Measurements from ENCODE around the gene RHAG. TPM values are rescaled to one million over a fixed set of nuclear protein-coding genes. Genes with fewer than 3 reads are reported as not detected.
"Not testable (repeated sequence)": the region's sequence is repeated elsewhere in the genome, so short reads cannot be mapped to it uniquely, and the experiment has no call there.

Gene RHAG
- total RNA-seq, 1 donor from 2014 or later, result not detected

DNA sequence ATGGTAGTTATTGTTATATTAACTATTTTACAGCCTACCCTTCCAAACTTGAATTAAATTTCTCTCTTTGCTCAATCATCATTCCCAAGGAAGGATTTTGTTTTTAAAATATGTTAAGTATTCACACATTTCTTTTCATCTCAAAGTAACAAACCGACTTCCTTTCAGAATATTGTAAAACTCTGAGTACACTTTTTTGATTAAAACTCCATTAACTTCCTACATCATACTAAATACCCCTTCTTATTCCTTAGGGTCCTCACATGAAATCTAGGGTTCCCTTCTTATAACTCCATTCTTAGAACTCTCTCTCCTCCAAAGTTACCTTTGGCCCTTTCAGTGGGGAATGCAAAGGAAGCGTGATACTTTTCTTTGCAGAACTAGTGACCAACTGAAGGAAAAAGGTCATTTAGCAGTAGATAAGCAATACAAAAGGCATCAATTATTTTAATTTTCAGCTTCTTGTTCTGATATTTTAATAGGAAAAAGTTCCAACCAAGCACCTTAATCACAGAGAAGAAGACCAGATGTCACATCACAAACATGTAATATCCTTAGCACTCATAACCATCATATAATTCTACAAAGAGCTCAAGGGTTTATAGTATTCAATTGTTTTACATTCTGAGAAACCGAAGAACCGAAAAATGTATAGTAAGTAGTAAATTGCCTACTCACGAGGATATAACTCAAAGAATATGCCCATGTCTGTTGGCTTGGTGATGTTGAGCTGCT lies 494 bp downstream of the RHAG start:
- no peak for DNase-seq (ENCODE audit: low read depth)

GRCh38 chr6:49635480-49635879 lies 1.2 kb downstream of the RHAG start:
- no peak for DNase-seq (ENCODE audit: low read depth)

- DNase-seq (ENCODE audit: low read depth), result no peak
These were observed 1.8 kb downstream of the RHAG start for GRCh38 chr6:49634836-49635218.

DNA sequence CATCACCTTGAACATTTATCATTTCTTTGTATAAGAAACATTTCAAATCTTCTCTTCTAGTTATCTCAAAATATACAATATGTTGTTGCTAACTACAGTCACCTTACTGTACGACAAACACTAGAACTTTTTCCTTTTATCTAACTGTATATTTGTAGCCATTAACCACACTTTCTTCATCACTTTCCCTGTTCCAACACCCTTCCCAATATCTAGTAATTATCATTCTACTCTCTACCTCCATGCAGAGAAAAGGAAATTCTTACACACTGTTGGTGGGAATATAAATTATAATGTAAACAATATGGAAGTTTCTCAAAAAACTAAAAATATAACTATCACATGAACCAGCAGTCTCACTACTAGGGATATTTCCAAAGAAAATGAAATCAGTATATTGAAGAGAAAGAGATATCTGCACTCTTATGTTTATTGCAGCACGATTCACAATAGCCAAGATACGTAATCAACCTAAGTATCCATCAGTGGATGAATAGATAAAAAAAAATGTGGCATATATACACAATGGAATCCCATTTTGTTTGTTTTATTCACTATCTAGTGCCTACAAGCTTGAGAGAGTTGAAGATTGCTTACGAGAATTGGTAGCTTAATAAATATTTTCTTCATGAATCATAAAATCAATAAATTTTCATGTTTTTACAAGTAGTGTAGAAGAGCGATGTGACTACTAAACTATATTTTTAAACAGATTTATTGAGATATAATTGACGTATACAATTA lies 2.4 kb downstream of the RHAG start:
- DNase-seq (ENCODE audit: low read depth), result no peak

DNA sequence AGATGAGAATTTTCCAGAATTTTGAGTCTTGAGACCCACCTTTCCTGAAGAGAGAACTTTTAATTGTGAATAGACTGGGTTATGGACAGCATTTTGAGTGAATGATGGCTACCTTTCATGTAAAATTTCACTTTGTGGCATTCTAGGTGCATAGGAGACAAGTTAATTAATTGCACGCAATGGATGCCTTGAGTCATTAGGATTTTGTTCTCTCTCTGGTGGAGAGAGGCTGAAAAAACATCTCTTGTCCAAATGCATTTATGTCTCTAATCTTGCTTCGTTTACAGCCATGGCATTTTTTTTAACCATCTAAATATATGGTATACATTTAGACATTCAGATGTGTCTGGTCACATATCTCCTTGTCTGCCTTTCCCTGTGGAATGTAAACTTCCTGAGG lies 3.1 kb downstream of the RHAG start:
- no peak for DNase-seq (ENCODE audit: low read depth)

DNA sequence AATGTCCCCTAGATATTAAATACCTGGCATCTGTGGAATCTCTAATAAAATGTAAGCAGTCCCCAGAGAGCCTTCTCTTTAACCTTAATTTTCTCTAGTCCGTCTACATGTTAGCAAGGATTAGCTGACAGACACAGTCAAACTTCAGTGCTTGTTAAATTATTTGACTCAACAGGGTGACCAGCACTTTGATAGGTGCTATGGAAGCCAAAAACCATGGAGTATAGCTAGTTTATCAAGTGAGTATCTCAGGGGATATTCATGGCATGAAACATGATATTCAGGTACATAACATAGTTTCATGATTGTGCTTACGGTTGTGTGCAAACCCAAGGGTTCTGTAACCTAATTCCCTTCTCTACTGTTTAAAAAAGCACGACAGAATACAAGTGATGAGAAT lies 3.9 kb downstream of the RHAG start:
- no peak for DNase-seq (ENCODE audit: low read depth)

GRCh38 chr6:49629485-49630088 lies 7.1 kb downstream of the RHAG start:
- DNase-seq (ENCODE audit: low read depth), result not testable (repeated sequence)

DNA sequence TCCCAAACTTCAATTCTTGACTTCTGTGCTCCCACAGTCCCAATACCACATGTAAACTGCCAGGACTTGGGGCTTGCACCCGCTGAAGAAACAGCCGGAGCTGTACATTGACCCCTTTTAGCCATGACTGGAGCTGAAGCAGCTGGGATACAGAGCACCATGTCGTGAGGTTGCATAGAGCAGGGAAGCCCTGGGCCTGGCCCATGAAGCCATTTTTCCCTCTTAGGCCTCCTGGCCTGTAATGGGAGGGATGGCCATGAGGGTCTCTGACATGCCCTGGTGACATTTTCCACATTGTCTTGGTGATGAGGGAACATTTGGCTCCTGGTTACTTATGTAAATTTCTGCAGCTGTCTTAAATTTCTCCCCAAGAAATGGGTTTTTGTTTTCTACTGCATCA lies 9.8 kb downstream of the RHAG start:
- no peak for DNase-seq (ENCODE audit: low read depth)

DNA sequence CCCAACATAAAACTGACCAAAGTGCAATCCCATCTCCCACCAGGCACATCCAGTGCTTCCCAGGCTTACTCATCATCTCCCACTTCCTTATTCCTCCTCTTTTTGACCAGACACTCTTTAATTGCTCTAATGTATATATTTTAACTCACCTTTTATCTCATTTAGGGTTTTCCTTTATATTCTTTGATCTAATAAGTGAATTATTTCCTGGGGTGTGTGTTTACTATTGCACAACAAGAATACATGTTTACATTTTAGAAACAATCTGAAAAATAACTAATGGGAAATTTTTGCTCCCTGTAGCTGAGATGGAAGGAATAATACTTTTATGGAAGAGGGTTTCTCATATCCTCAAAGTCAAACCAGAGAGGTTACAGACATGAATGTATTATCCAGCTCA lies 18.4 kb downstream of the RHAG start:
- no peak for DNase-seq (ENCODE audit: low read depth)

- not testable (repeated sequence) for DNase-seq (ENCODE audit: low read depth)
These were observed 22.5 kb downstream of the RHAG start for GRCh38 chr6:49614144-49614543.

DNA sequence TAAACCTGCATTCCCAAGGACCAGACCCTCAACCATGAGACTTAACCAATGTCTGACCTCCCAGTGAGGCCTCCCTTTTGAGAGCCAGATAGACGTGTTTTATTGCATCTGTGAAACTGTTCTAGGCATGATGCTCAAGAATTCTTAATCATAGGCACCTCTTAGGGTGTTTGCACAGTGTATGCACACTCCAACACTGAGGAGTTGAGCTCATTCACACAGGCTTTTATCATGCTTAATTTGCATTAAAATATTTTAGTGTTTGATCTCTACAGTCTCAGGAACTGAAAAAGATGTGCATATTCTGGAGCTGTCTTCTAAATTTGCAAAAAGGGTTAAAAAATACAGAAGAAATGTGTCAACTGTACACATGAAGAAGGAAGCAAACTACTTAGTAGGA lies 27.4 kb downstream of the RHAG start:
- no peak for DNase-seq (ENCODE audit: low read depth)

DNA sequence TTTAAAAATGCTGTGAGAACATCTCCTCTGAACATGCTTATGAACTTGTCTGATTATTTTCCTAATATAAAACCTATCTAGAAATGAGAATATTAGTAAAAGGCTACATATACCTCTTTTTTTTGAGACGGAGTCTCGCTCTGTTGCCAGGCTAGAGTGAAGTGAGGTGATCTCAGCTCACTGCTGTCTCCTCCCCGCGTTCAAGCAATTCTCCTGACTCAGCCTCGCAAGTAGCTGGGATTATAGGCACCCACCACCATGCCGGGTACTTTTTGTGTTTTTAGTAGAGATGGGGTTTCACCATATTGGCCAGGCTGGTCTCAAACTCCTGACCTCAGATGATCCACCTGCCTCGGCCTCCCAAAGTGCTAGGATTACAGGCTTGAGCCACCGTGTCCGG lies 28.4 kb downstream of the RHAG start:
- DNase-seq (ENCODE audit: low read depth), result not testable (repeated sequence)

DNA sequence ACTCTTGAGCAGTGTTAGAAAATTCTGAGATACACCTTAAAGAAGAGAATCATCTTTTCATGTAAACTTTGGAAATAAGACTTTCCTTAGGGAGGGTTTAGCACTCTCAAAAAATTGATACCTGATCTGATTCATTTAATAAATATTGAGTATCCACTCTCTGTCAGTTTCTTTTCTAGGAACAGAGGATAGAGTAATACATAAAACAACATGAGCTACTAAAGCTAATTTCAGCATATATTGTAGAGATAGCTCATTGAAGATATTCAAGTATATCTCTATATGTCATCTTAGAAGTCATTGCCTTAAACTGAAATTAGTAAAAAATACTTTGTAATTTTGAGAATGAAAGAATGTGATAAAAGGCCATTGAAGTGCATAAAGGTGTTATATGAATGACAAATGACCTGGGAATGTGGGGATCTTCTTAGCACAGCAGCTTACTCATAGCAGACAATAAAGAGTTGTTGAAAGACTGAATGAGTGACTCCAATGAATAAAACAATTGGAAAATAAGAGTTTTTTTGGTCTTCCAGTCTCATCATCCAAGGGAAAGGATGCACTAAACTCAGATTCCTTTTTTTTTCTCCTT lies 29.2 kb downstream of the RHAG start:
- no peak for DNase-seq (ENCODE audit: low read depth)

GRCh38 chr6:49606721-49607390 lies 29.8 kb downstream of the RHAG start:
- DNase-seq (ENCODE audit: low read depth), result peak; percentile 96

DNA sequence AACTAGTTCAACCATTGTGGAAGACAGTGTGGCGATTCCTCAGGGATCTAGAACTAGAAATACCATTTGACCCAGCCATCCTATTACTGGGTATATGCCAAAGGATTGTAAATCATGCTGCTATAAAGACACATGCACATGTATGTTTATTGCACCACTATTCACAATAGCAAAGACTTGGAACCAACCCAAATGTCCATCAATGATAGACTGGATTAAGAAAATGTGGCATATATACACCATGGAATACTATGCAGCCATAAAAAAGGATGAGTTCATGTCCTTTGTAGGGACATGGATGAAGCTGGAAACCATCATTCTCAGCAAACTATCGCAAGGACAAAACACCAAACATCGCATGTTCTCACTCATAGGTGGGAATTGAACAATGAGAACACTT lies 32.6 kb downstream of the RHAG start:
- not testable (repeated sequence) for DNase-seq (ENCODE audit: low read depth)

DNA sequence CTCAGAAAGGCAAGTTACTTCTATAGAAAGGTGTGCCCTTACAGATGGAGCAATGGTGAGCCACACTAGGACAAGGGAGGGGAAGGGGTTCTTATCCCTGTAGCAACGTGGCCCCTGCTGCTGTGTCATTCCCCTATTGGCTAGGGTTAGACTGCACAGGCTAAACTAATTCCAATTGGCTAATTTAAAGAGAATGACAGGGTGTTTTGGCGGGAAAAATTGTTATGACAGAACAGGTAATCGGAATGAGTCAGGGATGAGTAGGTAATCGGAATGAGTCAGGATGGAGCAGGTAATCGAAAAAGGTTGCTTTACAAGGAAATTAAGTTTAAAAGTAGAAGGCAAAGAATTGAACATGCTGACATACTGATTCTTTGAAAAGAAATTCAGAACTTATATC lies 49.4 kb downstream of the RHAG start:
- not testable (repeated sequence) for DNase-seq (ENCODE audit: low read depth)

GRCh38 chr6:49582529-49582928 lies 54.1 kb downstream of the RHAG start:
- no peak for DNase-seq (ENCODE audit: low read depth)

- no peak for DNase-seq (ENCODE audit: low read depth)
These were observed 57.0 kb downstream of the RHAG start for GRCh38 chr6:49579649-49580048.

DNA sequence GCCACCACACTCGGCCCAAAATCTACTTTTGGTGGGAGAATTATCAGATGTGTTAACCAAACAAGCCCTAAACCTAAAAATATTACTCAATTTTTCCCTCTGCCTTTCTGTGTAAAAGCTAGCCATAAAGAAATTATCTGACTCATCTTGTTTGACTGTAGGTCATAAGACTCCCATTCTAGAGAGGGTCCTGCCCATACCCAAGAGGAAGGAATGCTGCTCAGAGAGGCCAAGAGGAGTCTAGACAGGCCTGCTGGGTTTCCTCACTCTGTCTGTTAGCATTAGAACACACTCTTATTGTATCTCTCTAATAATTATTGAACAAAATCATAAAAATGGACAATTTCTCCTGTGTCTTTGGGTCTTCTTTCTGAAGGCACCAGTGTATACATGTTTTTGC lies 60.0 kb downstream of the RHAG start:
- DNase-seq (ENCODE audit: low read depth), result no peak

GRCh38 chr6:49570474-49571079 lies 66.1 kb downstream of the RHAG start:
- peak; percentile 66 for DNase-seq (ENCODE audit: low read depth)

DNA sequence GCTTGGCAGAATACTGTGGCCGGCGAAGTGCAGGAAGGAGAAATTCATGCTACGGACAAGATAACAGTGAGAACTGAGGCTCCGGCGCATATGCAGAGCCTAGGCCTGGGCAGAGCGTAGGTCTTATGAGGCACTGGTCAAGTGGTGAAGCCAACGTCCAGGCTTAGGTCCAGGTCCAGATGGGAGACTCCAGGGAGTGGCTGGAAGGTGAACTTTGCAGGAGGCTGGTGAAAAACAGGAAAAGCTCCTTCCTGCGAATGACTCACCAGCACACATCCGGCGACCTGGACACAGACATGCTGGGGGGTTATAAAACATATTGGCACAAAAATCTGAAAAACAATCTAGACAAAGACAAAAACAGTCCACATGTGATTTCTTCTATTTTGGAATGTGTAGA lies 70.8 kb downstream of the RHAG start:
- DNase-seq (ENCODE audit: low read depth), result no peak
